ENCODE measurements around the gene SNX8. TPM values are rescaled to one million over a fixed set of nuclear protein-coding genes. Genes with fewer than 3 reads are reported as not detected.

The SNX8 gene
- total and polyA plus RNA-seq, 4 donors: 24.6 to 54.6 (median 45.8) TPM

DNA sequence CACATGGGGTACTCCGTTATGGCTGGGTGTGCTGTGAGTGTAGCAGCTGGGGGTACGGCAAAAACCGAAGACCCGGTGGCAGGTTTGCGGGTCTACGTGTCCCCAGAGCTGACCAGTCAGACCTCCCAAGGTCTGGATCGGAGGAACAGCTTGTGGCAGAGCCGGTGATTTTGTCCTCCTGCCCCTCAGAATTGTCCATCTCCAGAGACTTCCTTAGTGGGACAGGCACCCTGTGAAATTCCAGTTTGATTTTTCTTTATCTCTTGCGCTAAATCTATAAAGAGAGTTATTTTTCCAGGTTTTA lies 41.4 kb upstream of the SNX8 start:
- 6% methylated on average over 9 of the region's 9 CpGs for WGBS, 2 donors
- H3K27ac ChIP-seq (ENCODE audit: low read depth in 1 of 2, low read length in 1 of 2): peak overlapping the region in 1 of 2 donors; percentile 97
- no peaks in the 10 kb centered on the region for H3K9me3 ChIP-seq (ENCODE audit: control insufficient read depth in 4 of 4, insufficient read depth in 3 of 4, low read length in 3 of 4)
- no peak for ATAC-seq (ENCODE audit: insufficient read depth, low FRiP score)
- H3K4me3 ChIP-seq: peak overlapping the region; percentile 63
- peaks cover 1 to 9% (median 3%) of the 10 kb centered on the region in 4 donors for H3K36me3 ChIP-seq (ENCODE audit: control insufficient read depth in 4 of 4, insufficient read depth in 4 of 4, low read length in 4 of 4)
- peaks cover 0 to 25% (median 12%) of the 10 kb centered on the region in 5 donors for H3K4me1 ChIP-seq (ENCODE audit: control insufficient read depth in 5 of 5, insufficient read depth in 5 of 5, low read length in 5 of 5)
- TF ChIP-seq, protein P1, sequence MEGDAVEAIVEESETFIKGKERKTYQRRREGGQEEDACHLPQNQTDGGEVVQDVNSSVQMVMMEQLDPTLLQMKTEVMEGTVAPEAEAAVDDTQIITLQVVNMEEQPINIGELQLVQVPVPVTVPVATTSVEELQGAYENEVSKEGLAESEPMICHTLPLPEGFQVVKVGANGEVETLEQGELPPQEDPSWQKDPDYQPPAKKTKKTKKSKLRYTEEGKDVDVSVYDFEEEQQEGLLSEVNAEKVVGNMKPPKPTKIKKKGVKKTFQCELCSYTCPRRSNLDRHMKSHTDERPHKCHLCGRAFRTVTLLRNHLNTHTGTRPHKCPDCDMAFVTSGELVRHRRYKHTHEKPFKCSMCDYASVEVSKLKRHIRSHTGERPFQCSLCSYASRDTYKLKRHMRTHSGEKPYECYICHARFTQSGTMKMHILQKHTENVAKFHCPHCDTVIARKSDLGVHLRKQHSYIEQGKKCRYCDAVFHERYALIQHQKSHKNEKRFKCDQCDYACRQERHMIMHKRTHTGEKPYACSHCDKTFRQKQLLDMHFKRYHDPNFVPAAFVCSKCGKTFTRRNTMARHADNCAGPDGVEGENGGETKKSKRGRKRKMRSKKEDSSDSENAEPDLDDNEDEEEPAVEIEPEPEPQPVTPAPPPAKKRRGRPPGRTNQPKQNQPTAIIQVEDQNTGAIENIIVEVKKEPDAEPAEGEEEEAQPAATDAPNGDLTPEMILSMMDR (IDR thresholded peaks at IDR 0.05; ENCODE audit: control extremely low read depth, extremely low read depth): no peak
- H3K27me3 ChIP-seq (ENCODE audit: control insufficient read depth in 3 of 3, insufficient read depth in 3 of 3, low read length in 2 of 3): no peaks in the 10 kb centered on the region
- no peak for DNase-seq
- H3K9ac ChIP-seq (ENCODE audit: insufficient read depth in 1 of 2, low read length in 2 of 2): peak overlapping the region; percentile 55 to 73

DNA sequence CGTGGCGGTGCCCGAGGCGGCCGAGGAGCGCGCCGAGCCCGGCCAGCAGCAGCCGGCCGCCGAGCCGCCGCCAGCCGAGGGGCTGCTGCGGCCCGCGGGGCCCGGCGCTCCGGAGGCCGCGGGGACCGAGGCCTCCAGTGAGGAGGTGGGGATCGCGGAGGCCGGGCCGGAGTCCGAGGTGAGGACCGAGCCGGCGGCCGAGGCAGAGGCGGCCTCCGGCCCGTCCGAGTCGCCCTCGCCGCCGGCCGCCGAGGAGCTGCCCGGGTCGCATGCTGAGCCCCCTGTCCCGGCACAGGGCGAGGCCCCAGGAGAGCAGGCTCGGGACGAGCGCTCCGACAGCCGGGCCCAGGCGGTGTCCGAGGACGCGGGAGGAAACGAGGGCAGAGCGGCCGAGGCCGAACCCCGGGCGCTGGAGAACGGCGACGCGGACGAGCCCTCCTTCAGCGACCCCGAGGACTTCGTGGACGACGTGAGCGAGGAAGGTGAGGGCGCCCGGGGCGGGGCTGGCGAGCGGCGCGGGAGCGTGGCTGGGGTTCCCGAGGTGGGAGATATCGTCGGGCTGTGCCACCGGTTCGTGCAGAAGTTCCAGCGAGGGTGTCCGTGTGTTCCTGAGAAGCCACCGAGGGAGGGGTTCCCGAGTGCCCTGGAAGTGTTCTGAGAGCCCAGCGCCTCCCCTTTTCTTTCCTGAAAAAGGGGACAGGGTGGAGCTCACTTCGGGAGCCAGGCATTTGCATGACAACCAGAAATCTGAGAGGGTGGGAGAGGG lies 40.9 kb upstream of the SNX8 start:
- TF ChIP-seq, protein P1 (IDR thresholded peaks at IDR 0.05; ENCODE audit: control extremely low read depth, extremely low read depth): no peak
- Histone ChIP-seq H3K9me3 (ENCODE audit: control insufficient read depth in 4 of 4, insufficient read depth in 3 of 4, low read length in 3 of 4) (no peaks in the 10 kb centered on the region), H3K27ac (ENCODE audit: low read depth in 1 of 2, low read length in 1 of 2) (peak overlapping the region; percentile 96 to 97), H3K4me3 (peak overlapping the region; percentile 63), H3K36me3 (ENCODE audit: control insufficient read depth in 4 of 4, insufficient read depth in 4 of 4, low read length in 4 of 4) (peaks cover 0 to 9% (median 2%) of the 10 kb centered on the region in 4 donors), H3K4me1 (ENCODE audit: control insufficient read depth in 5 of 5, insufficient read depth in 5 of 5, low read length in 5 of 5) (peaks cover 0 to 25% (median 12%) of the 10 kb centered on the region in 5 donors), H3K9ac (ENCODE audit: insufficient read depth in 1 of 2, low read length in 2 of 2) (peak overlapping the region; percentile 55 to 73), H3K27me3 (ENCODE audit: control insufficient read depth in 3 of 3, insufficient read depth in 3 of 3, low read length in 2 of 3) (no peaks in the 10 kb centered on the region)
- WGBS, 2 donors: 0% methylated on average over 47 to 92 of the region's 92 CpGs
- no peak for DNase-seq
- ATAC-seq (ENCODE audit: insufficient read depth, low FRiP score): no peak

DNA sequence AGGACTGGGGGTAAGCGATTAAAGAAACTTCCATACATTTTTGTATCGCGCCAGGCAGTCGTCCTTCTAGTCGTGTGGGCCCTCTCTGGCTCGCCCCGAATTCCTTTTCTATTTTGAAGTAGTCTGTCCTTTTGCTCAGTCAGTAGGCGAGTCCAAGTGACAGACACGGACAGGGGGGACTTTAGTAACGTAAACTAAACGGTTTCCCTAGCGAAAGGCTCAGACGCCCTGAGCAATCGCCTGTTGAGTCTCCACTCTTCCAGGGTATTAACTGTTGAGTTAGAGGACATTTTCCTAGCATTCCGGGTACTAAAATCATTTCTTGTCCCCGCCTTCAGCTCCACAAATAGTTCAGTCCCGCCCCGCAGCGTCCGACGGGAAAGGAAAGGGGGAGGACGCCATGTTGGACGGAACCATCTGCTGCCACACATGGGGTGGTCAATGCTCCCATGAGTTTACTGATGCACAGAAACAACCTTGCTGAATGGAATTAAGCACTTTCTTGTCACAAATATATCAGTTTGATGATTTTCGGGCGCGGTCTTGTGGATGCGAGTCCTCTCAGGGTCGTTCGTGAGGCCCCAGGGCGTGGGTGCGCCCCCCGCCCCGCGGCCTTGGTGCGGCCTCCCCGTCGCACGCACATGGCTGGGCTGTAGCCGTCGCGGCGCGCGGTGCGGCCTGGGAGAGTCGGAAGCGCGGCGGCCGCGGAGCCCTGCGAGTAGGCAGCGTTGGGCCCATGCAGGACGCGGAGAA lies 40.1 kb upstream of the SNX8 start, which contains the start of gene EIF3B:
TSS of gene EIF3B (plus strand) at position 642 of the 753 bp plus-strand sequence. CDS start at position 737, 95 bp downstream.
- Histone ChIP-seq H3K36me3 (ENCODE audit: control insufficient read depth in 4 of 4, insufficient read depth in 4 of 4, low read length in 4 of 4) (peaks cover 0 to 9% (median 2%) of the 10 kb centered on the region in 4 donors), H3K4me1 (ENCODE audit: control insufficient read depth in 5 of 5, insufficient read depth in 5 of 5, low read length in 5 of 5) (peaks cover 0 to 22% (median 12%) of the 10 kb centered on the region in 5 donors), H3K9ac (ENCODE audit: insufficient read depth in 1 of 2, low read length in 2 of 2) (peak within 1 kb of the TSS; percentile 100), H3K27ac (ENCODE audit: low read depth in 1 of 2, low read length in 1 of 2) (peak within 1 kb of the TSS; percentile 96 to 97), H3K4me3 (peak within 1 kb of the TSS; percentile 63), H3K9me3 (ENCODE audit: control insufficient read depth in 4 of 4, insufficient read depth in 3 of 4, low read length in 3 of 4) (no peaks in the 10 kb centered on the region), H3K27me3 (ENCODE audit: control insufficient read depth in 3 of 3, insufficient read depth in 3 of 3, low read length in 2 of 3) (no peaks in the 10 kb centered on the region)
- peak; percentile 94 to 98 (median 97) for DNase-seq
- ATAC-seq (ENCODE audit: insufficient read depth, low FRiP score): peak; percentile 92
- WGBS, 2 donors: 0 to 1% methylated on average over 52 to 55 of the region's 55 CpGs
- TF ChIP-seq, protein P1 (IDR thresholded peaks at IDR 0.05; ENCODE audit: control extremely low read depth, extremely low read depth): no peak

Data from lung (tissue), 12 donors.